ENCODE data around the gene B9D2.

GRCh38 chr19:41376998-41377365, 13.0 kb upstream of the B9D2 start:
- no peak for TF ChIP-seq POLR2A (IDR thresholded peaks at IDR 0.05)
- TF ChIP-seq CTCF (IDR thresholded peaks at IDR 0.05), result no peak

All from testis (tissue), 2 donors.